Naive thymus-derived CD8-positive, alpha-beta T cell (primary cell): ENCODE results near the gene MAP3K4. TPM values are rescaled to one million over a fixed set of nuclear protein-coding genes. Genes with fewer than 3 reads are reported as not detected.
A peak's percentile ranks its signal among the peaks of the same experiment; 100 is the strongest.
"Not testable (repeated sequence)": the region's sequence is repeated elsewhere in the genome, so short reads cannot be mapped to it uniquely, and the experiment has no call there.

Experiments
- ATAC-seq, 2 donors: fragments of 150-1000 bp; cut with Tn5 transposase in 1 of 2; sonication (Bioruptor Pico), chemical (Tn5 transposase) in 1 of 2; 1 replicate in 1 of 2; 2 replicates in 1 of 2; pipeline ENCODE4 v1.10.0; 2021; ENCODE audit warnings: mild to moderate bottlenecking in 2 of 2, moderate library complexity in 2 of 2
- POLR2A ChIA-PET: fragments of 350-600 bp; sonication (Branson Sonifier 250); formaldehyde crosslinking; loops from one replicate; lab custom pipeline; 2021; ENCODE audit warnings: antibody characterized with exemption; lab: Charles Lee
- DNase-seq, 10 donors: peaks; one replicate each; pipeline versions ENCODE4 v3.0.0 to v3.0.0-alpha.2; 2020 to 2022
- H3K27ac Mint-ChIP-seq, 10 donors: one replicate each; pipeline ENCODE4 v1.8.0; 2020 to 2022; ENCODE audit warnings: mild to moderate bottlenecking in 10 of 10, mixed read lengths in 10 of 10, moderate library complexity in 4 of 10, inconsistent platforms in 1 of 10
- H3K27me3 Mint-ChIP-seq, 5 donors: one replicate each; pipeline ENCODE4 v1.8.0; 2021 to 2022; ENCODE audit warnings: mixed read lengths in 5 of 5
- H3K36me3 Mint-ChIP-seq, 3 donors: one replicate each; pipeline ENCODE4 v1.8.0; 2020 to 2022; ENCODE audit warnings: mixed read lengths in 3 of 3, mild to moderate bottlenecking in 2 of 3, inconsistent platforms in 1 of 3
- H3K4me1 Mint-ChIP-seq, 4 donors: one replicate each; pipeline ENCODE4 v1.8.0; 2021 to 2022; ENCODE audit warnings: mixed read lengths in 4 of 4
- H3K4me3 Mint-ChIP-seq, 10 donors: one replicate each; pipeline ENCODE4 v1.8.0; 2020 to 2022; ENCODE audit warnings: mild to moderate bottlenecking in 10 of 10, mixed read lengths in 10 of 10, moderate library complexity in 6 of 10, inconsistent platforms in 1 of 10
- H3K9me3 Mint-ChIP-seq, 9 donors: one replicate each; pipeline ENCODE4 v1.8.0; 2020 to 2022; ENCODE audit warnings: mixed read lengths in 9 of 9, mild to moderate bottlenecking in 3 of 9, inconsistent platforms in 1 of 9, moderate library complexity in 1 of 9
- polyA plus RNA-seq, 3 donors: library from polyadenylated mRNA; unstranded; fragments of 300-500 nt; fragmentation: Illumina TruSeq; gene quantifications; one replicate each; pipeline ENCODE4 v1.2.3, GENCODE V29; 2021
- total RNA-seq, 8 experiments: library from RNA in 2 of 8; stranded (reverse) in 2 of 8; gene quantifications; one replicate each; pipeline ENCODE4 v1.2.3 and lab custom pipeline; 2021 to 2026

The MAP3K4 gene
- total and polyA plus RNA-seq, 5 experiments from 2014 or later: 4.2 to 63.8 (median 13.5) TPM

- H3K27me3 Mint-ChIP-seq: peaks cover 4 to 16% (median 9%) of the 10 kb centered on the region in 5 donors
Measured at GRCh38 chr6:160975162-160975561, 16.4 kb upstream of the MAP3K4 start.

GRCh38 chr6:160975961-160976360, 15.6 kb upstream of the MAP3K4 start:
- H3K4me1 Mint-ChIP-seq, H3K27me3 Mint-ChIP-seq, H3K27ac Mint-ChIP-seq, ATAC-seq, H3K9me3 Mint-ChIP-seq, POLR2A ChIA-PET, H3K36me3 Mint-ChIP-seq, DNase-seq, H3K4me3 Mint-ChIP-seq: not testable (repeated sequence)

More at GRCh38 chr6:160975162-160975561, 16.4 kb upstream of the MAP3K4 start:
- no peaks in the 10 kb centered on the region for H3K9me3 Mint-ChIP-seq
- H3K4me3 Mint-ChIP-seq: no peak overlapping the region
- no peaks in the 10 kb centered on the region for H3K36me3 Mint-ChIP-seq
- H3K4me1 Mint-ChIP-seq: no peaks in the 10 kb centered on the region
- DNase-seq: no peak
- ATAC-seq: no peak
- POLR2A ChIA-PET: no interaction called here
- no peak overlapping the region for H3K27ac Mint-ChIP-seq

- Mint-ChIP-seq H3K27me3 (peaks cover 5 to 11% (median 6%) of the 10 kb centered on the region in 5 donors), H3K9me3 (peaks cover 0 to 14% (median 8%) of the 10 kb centered on the region in 9 donors), H3K4me3 (no peak overlapping the region), H3K36me3 (peaks cover 0 to 8% (median 5%) of the 10 kb centered on the region in 3 donors), H3K27ac (no peak overlapping the region), H3K4me1 (no peaks in the 10 kb centered on the region)
- no peak for DNase-seq
- POLR2A ChIA-PET: no interaction called here
- ATAC-seq: no peak
Measured at GRCh38 chr6:160978141-160978901, 13.2 kb upstream of the MAP3K4 start.

GRCh38 chr6:160979061-160979708, 12.4 kb upstream of the MAP3K4 start:
- H3K9me3 Mint-ChIP-seq: peaks cover 0 to 23% (median 15%) of the 10 kb centered on the region in 9 donors
- H3K27ac Mint-ChIP-seq: no peak overlapping the region
- DNase-seq (no peak), ATAC-seq (no peak)
- H3K36me3 Mint-ChIP-seq: peaks cover 0 to 13% (median 8%) of the 10 kb centered on the region in 3 donors
- no peaks in the 10 kb centered on the region for H3K4me1 Mint-ChIP-seq
- POLR2A ChIA-PET: no interaction called here
- H3K4me3 Mint-ChIP-seq: no peak overlapping the region
- peaks cover 3 to 11% (median 6%) of the 10 kb centered on the region in 5 donors for H3K27me3 Mint-ChIP-seq

- H3K4me3 Mint-ChIP-seq, ATAC-seq, H3K27ac Mint-ChIP-seq, DNase-seq, H3K4me1 Mint-ChIP-seq: not testable (repeated sequence)
- Mint-ChIP-seq H3K36me3 (peaks cover 0 to 28% (median 12%) of the 10 kb centered on the region in 3 donors), H3K27me3 (peaks cover 5 to 17% (median 8%) of the 10 kb centered on the region in 5 donors), H3K9me3 (peaks cover 0 to 38% (median 20%) of the 10 kb centered on the region in 9 donors)
- POLR2A ChIA-PET: interaction anchor here (0.5 kb wide), 1 partner anchor 207 kb away, joined by 3 read pairs; no protein-coding TSS in a partner anchor
Measured at GRCh38 chr6:160983377-160983948, 8.1 kb upstream of the MAP3K4 start.

GRCh38 chr6:160986851-160987250, 4.7 kb upstream of the MAP3K4 start:
- Mint-ChIP-seq H3K9me3 (peaks cover 0 to 36% (median 20%) of the 10 kb centered on the region in 9 donors), H3K36me3 (peaks cover 0 to 28% (median 12%) of the 10 kb centered on the region in 3 donors), H3K4me1 (peaks cover 0 to 6% (median 0%) of the 10 kb centered on the region in 4 donors), H3K4me3 (no peak overlapping the region), H3K27me3 (peaks cover 3 to 17% (median 8%) of the 10 kb centered on the region in 5 donors), H3K27ac (no peak overlapping the region)
- no peak for ATAC-seq
- DNase-seq: no peak
- POLR2A ChIA-PET: no interaction called here

- POLR2A ChIA-PET: no interaction called here
- H3K4me1 Mint-ChIP-seq: peaks cover under 1 to 7% (median under 1%) of the 10 kb centered on the region in 4 donors
- H3K4me3 Mint-ChIP-seq: no peak overlapping the region
- peaks cover 0 to 28% (median 12%) of the 10 kb centered on the region in 3 donors for H3K36me3 Mint-ChIP-seq
- DNase-seq (no peak), ATAC-seq (no peak)
- H3K27ac Mint-ChIP-seq: no peak overlapping the region
- H3K9me3 Mint-ChIP-seq: peaks cover 0 to 33% (median 20%) of the 10 kb centered on the region in 9 donors
- peaks cover 3 to 17% (median 5%) of the 10 kb centered on the region in 5 donors for H3K27me3 Mint-ChIP-seq
Measured at GRCh38 chr6:160987265-160987664, 4.3 kb upstream of the MAP3K4 start.

GRCh38 chr6:160990847-160991405, 643 bp upstream of the MAP3K4 start:
- DNase-seq: peak in 2 of 10 donors; percentile 1 to 3
- ATAC-seq: no peak
- Mint-ChIP-seq H3K4me3 (peak overlapping the region; percentile 81 to 98 (median 95)), H3K9me3 (peaks cover 0 to 7% (median 0%) of the 10 kb centered on the region in 9 donors), H3K27ac (peak overlapping the region; percentile 63 to 91 (median 82)), H3K36me3 (peaks cover 0 to 12% (median 0%) of the 10 kb centered on the region in 3 donors), H3K4me1 (peaks cover 12 to 38% (median 27%) of the 10 kb centered on the region in 4 donors), H3K27me3 (peaks cover 0 to 16% (median 3%) of the 10 kb centered on the region in 5 donors)
- POLR2A ChIA-PET: interaction anchor here (1.1 kb wide), 1 partner anchor 57 kb away, joined by 3 read pairs; no protein-coding TSS in a partner anchor

- ATAC-seq (peak; percentile 54 to 74), DNase-seq (peak; percentile 30 to 64 (median 46))
- Mint-ChIP-seq H3K27me3 (peaks cover 0 to 2% (median 0%) of the 10 kb centered on the region in 5 donors), H3K9me3 (peaks cover 0 to 2% (median 0%) of the 10 kb centered on the region in 9 donors), H3K4me3 (peak overlapping the region; percentile 88 to 98 (median 96)), H3K27ac (peak overlapping the region; percentile 91 to 98 (median 96)), H3K4me1 (peaks cover 20 to 50% (median 41%) of the 10 kb centered on the region in 4 donors), H3K36me3 (peaks cover 0 to 3% (median 0%) of the 10 kb centered on the region in 3 donors)
- POLR2A ChIA-PET: interaction anchor here (1.0 to 1.1 kb wide), 2 partner anchors 56 to 93 kb away, joined by 3 read pairs; no protein-coding TSS in a partner anchor
Measured at GRCh38 chr6:160992061-160992979, 751 bp downstream of the MAP3K4 start.

- POLR2A ChIA-PET: no interaction called here
Measured at GRCh38 chr6:160992980-160993314, 1.4 kb downstream of the MAP3K4 start.

GRCh38 chr6:160995271-160995670, 3.7 kb downstream of the MAP3K4 start:
- DNase-seq (no peak), ATAC-seq (no peak)
- H3K4me1 Mint-ChIP-seq: peaks cover 26 to 65% (median 58%) of the 10 kb centered on the region in 4 donors
- peak overlapping the region in 3 of 10 donors; percentile 22 to 45 (median 41) for H3K4me3 Mint-ChIP-seq
- H3K27ac Mint-ChIP-seq: peak overlapping the region in 1 of 10 donors; percentile 45
- no peaks in the 10 kb centered on the region for H3K27me3 Mint-ChIP-seq
- POLR2A ChIA-PET: no interaction called here
- H3K36me3 Mint-ChIP-seq: peaks cover 0 to 10% (median 3%) of the 10 kb centered on the region in 3 donors
- no peaks in the 10 kb centered on the region for H3K9me3 Mint-ChIP-seq

More at GRCh38 chr6:160992980-160993314, 1.4 kb downstream of the MAP3K4 start:
- no peaks in the 10 kb centered on the region for H3K9me3 Mint-ChIP-seq
- ATAC-seq (no peak), DNase-seq (no peak)
- H3K27me3 Mint-ChIP-seq: no peaks in the 10 kb centered on the region
- H3K36me3 Mint-ChIP-seq: peaks cover 0 to 4% (median 3%) of the 10 kb centered on the region in 3 donors
- H3K27ac Mint-ChIP-seq: peak overlapping the region; percentile 91 to 98 (median 96)
- H3K4me3 Mint-ChIP-seq: peak overlapping the region; percentile 88 to 98 (median 96)
- H3K4me1 Mint-ChIP-seq: peaks cover 24 to 54% (median 46%) of the 10 kb centered on the region in 4 donors
